ENCODE results near the gene NPW.

NPW gene

DNA sequence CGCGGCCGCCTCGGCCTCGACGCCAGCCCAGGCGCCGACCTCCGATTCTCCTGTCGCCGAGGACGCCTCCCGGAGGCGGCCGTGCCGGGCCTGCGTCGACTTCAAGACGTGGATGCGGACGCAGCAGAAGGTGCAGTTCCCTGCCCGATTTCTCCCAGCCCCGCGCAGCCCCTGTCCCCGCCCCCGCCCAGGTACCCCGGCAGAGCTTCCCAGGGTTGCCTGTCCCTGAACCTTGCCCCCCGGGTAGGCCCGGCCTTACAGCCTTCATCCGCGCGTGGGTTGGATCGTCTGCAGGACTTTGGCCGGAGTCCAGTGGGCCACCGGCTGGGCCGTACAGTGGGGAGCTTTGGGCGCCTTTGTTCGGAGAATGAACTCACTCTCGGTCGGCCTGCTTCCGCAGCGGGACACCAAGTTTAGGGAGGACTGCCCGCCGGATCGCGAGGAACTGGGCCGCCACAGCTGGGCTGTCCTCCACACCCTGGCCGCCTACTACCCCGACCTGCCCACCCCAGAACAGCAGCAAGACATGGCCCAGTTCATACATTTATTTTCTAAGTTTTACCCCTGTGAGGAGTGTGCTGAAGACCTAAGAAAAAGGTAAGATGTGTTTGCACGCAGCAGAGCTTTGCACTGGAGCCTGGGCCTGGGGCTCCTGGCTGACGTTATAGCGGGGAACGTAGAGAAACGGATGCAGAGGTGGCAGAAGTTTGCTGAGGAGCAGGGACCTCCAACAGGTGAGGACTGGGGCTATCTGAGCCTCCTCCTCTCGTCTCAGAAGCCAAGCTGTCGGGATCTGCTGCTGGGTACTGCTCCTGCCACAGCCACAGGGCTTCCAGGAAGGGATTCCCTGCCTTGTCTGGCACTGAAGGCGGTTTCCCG lies 35.0 kb upstream of the NPW start:
- peak in 1 of 2 experiments; percentile 58 for DNase-seq

DNA sequence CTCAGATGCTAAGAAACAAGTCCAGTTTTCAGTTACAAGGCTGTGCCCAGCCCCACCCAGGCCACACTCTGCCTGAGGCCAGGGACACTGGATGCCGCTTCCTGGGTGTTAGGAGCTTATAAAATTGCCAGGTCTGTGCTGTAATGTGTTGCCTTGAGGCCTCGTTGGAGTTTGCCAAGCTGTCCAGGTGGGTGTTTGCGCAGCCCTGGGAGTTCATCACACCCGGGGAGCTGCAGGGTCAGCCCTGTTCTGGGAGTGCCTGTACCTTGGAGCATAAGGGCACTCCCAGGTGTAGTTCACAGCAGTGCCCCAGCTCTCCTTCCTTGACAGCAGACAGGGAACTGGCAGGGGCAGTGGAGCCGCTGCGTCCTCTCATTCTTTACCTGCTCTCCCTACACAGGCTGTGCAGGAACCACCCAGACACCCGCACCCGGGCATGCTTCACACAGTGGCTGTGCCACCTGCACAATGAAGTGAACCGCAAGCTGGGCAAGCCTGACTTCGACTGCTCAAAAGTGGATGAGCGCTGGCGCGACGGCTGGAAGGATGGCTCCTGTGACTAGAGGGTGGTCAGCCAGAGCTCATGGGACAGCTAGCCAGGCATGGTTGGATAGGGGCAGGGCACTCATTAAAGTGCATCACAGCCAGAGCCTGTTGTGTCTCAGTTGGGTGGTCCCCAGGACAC lies 34.0 kb upstream of the NPW start:
- no peak for DNase-seq

GRCh38 chr16:1987198-1987597 lies 32.4 kb upstream of the NPW start:
- DNase-seq = no peak

GRCh38 chr16:1989209-1990100 lies 30.1 kb upstream of the NPW start, which contains the start of gene SYNGR3:
TSS of gene SYNGR3 (plus strand) at chr16:1989970. CDS start at chr16:1990103, 133 bp downstream.
- DNase-seq = peak in 1 of 2 experiments; percentile 49

GRCh38 chr16:1990101-1990350 lies 29.6 kb upstream of the NPW start:
- DNase-seq = no peak

GRCh38 chr16:1990351-1991134 lies 29.0 kb upstream of the NPW start:
- DNase-seq = peak in 1 of 2 experiments; percentile 47

DNA sequence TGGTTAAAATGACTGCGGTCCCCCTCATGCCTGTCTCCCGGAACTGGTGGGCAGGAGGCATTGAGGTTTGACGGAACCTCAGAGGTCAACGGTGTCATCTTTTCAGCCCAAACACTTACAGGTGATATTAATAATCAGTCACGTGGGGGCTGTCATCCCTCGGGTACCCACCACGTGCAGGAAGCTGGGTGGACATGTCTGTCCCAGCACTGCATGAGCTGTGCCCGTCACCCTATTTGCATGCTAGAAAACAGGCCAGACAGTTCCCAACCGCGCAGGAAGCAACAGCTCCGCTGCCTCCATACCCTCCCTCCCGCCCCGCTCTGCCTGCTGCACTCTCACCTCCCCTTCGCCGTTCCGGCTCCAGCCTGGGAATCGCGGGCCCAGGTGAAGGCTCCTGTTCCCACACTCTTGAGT lies 28.4 kb upstream of the NPW start:
- peak in 1 of 2 experiments; percentile 66 for DNase-seq

DNA sequence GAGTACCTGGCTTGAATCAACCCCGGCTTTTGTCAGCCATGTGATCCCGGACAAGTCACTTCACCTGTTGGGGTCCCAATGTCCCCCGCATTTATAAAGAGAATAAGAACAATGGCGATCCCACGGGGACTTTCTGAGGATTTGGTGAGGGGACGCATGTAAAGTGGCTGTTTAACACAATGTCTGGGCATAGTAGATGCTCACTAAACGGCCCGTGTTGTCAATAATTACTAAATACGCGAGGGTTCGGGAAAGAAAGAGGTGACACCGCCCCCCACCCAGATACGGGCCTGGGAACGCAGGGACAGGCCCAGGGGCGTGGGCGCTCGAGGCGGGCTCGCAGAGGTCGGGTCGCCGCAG lies 28.0 kb upstream of the NPW start:
- DNase-seq = no peak

DNA sequence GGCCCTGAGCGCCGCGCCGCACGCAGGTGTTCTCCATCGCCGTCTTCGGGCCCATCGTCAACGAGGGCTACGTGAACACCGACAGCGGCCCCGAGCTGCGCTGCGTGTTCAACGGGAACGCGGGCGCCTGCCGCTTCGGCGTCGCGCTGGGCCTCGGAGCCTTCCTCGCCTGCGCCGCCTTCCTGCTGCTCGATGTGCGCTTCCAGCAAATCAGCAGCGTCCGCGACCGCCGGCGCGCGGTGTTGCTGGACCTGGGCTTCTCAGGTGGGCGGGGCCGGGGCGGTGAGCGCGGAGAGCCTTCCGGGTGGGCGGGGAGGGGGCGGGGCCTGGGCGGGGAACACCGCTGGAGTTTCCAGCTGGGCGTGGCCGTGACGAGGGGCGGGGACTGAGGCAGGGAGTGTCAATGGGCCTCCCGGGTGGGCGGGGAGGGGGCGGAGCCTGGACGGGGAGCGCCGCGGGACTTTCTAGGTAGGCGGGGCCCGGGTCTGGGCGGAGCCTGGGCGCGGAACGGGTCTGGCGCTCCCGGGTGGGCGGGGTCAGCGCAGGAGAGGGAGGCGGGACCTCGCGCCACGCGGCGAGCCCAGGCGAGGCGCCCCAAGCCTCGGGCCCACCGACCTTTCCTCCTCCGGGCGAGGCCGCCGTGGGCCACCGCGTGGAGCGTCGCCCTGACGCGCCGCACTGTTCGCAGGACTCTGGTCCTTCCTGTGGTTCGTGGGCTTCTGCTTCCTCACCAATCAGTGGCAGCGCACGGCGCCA lies 27.5 kb upstream of the NPW start:
- peak in 1 of 2 experiments; percentile 92 for DNase-seq

- no peak for DNase-seq
Observed at GRCh38 chr16:1992704-1993317, 26.8 kb upstream of the NPW start.

- no peak for DNase-seq
Observed at GRCh38 chr16:1993731-1994131, 25.9 kb upstream of the NPW start.

GRCh38 chr16:1997494-1998359 lies 21.9 kb upstream of the NPW start:
- no peak for DNase-seq

GRCh38 chr16:1998360-1998835 lies 21.2 kb upstream of the NPW start:
- no peak for DNase-seq

GRCh38 chr16:1998852-1999801 lies 20.5 kb upstream of the NPW start:
- DNase-seq = no peak

GRCh38 chr16:1999866-2000514 lies 19.6 kb upstream of the NPW start:
- no peak for DNase-seq

GRCh38 chr16:2001035-2001434 lies 18.6 kb upstream of the NPW start:
- no peak for DNase-seq

- no peak for DNase-seq
Observed at GRCh38 chr16:2001456-2002355, 17.9 kb upstream of the NPW start.
